ENCODE data around the gene RBSN. TPM values are rescaled to one million over a fixed set of nuclear protein-coding genes. Genes with fewer than 3 reads are reported as not detected.

The RBSN gene
- total RNA-seq, 2 donors from 2014 or later = 15.6 to 17.0 TPM

- no peak for TF ChIP-seq CTCF (IDR thresholded peaks at IDR 0.05)
- Histone ChIP-seq H3K9ac (ENCODE audit: low read depth in 2 of 2, low read length in 2 of 2) (no peak overlapping the region), H3K4me1 (no peaks in the 10 kb centered on the region), H3K27ac (no peak overlapping the region), H3K4me3 (no peak overlapping the region), H3K36me3 (peaks cover 21% of the 10 kb centered on the region), H3K27me3 (no peaks in the 10 kb centered on the region), H3K9me3 (no peaks in the 10 kb centered on the region)
- DNase-seq = no peak
- intact Hi-C loops (cut with DNase I) = no loop called here
Observed at GRCh38 chr3:15050405-15051092, 48.4 kb downstream of the RBSN start.

- TF ChIP-seq CTCF (IDR thresholded peaks at IDR 0.05) = no peak
- Histone ChIP-seq H3K36me3 (peaks cover 24% of the 10 kb centered on the region), H3K9me3 (no peaks in the 10 kb centered on the region), H3K27me3 (no peaks in the 10 kb centered on the region), H3K9ac (ENCODE audit: low read depth in 2 of 2, low read length in 2 of 2) (no peak overlapping the region), H3K27ac (no peak overlapping the region), H3K4me1 (no peaks in the 10 kb centered on the region), H3K4me3 (no peak overlapping the region)
- DNase-seq = no peak
- intact Hi-C loops (cut with DNase I) = loop anchor here (10.0 kb wide), 1 partner anchor 125 kb away; no protein-coding TSS in a partner anchor
Observed at GRCh38 chr3:15049584-15049983, 49.4 kb downstream of the RBSN start.

GRCh38 chr3:15045667-15046066 lies 53.3 kb downstream of the RBSN start:
- no peak for DNase-seq
- no peaks in the 10 kb centered on the region for H3K9me3 ChIP-seq
- H3K27ac ChIP-seq = no peak overlapping the region
- intact Hi-C loops (cut with DNase I) = loop anchor here (10.0 kb wide), 1 partner anchor 121 kb away; no protein-coding TSS in a partner anchor
- no peak for TF ChIP-seq CTCF (IDR thresholded peaks at IDR 0.05)
- no peaks in the 10 kb centered on the region for H3K4me1 ChIP-seq
- H3K36me3 ChIP-seq = peaks cover 35% of the 10 kb centered on the region
- no peaks in the 10 kb centered on the region for H3K27me3 ChIP-seq
- H3K9ac ChIP-seq (ENCODE audit: low read depth in 2 of 2, low read length in 2 of 2) = no peak overlapping the region
- no peak overlapping the region for H3K4me3 ChIP-seq

- Histone ChIP-seq H3K27ac (no peak overlapping the region), H3K4me3 (no peak overlapping the region), H3K27me3 (no peaks in the 10 kb centered on the region), H3K9ac (ENCODE audit: low read depth in 2 of 2, low read length in 2 of 2) (no peak overlapping the region), H3K9me3 (no peaks in the 10 kb centered on the region), H3K4me1 (no peaks in the 10 kb centered on the region), H3K36me3 (peaks cover 31% of the 10 kb centered on the region)
- intact Hi-C loops (cut with DNase I) = loop anchor here (10.0 kb wide), 1 partner anchor 120 kb away; no protein-coding TSS in a partner anchor
- TF ChIP-seq CTCF (IDR thresholded peaks at IDR 0.05) = no peak
- no peak for DNase-seq
Observed at GRCh38 chr3:15044326-15044725, 54.6 kb downstream of the RBSN start.

GRCh38 chr3:15043408-15044171 lies 55.4 kb downstream of the RBSN start:
- Histone ChIP-seq H3K27me3 (no peaks in the 10 kb centered on the region), H3K4me1 (no peaks in the 10 kb centered on the region), H3K36me3 (peaks cover 31% of the 10 kb centered on the region), H3K4me3 (no peak overlapping the region), H3K27ac (no peak overlapping the region), H3K9me3 (no peaks in the 10 kb centered on the region), H3K9ac (ENCODE audit: low read depth in 2 of 2, low read length in 2 of 2) (no peak overlapping the region)
- DNase-seq = no peak
- intact Hi-C loops (cut with DNase I) = loop anchor here (10.0 kb wide), 1 partner anchor 119 kb away; no protein-coding TSS in a partner anchor
- TF ChIP-seq CTCF (IDR thresholded peaks at IDR 0.05) = no peak

All from colonic mucosa (tissue), 4 donors.